HepG2 (cell line): Measurements from ENCODE around the gene NOL4L. TPM values are rescaled to one million over a fixed set of nuclear protein-coding genes. Genes with fewer than 3 reads are reported as not detected.

ENCODE experiments used
- EP300 ChIP-seq, 3 experiments: sonication (generic) in 1 of 3; formaldehyde crosslinking in 1 of 3; IDR thresholded peaks; 2 replicates each; pipeline versions ENCODE4 v1.5.1 to v1.6.1; 2011 to 2020; ENCODE audit warnings: low read depth in 2 of 3, low read length in 2 of 3, borderline replicate concordance in 1 of 3, improper control_type of control experiment in 1 of 3, mild to moderate bottlenecking in 1 of 3, missing genetic modification reagents in 1 of 3, moderate library complexity in 1 of 3
- FUBP1 ChIP-seq: sonication (generic); formaldehyde crosslinking; IDR thresholded peaks from 2 replicates; pipeline ENCODE4 v1.5.1; 2020; ENCODE audit warnings: missing genetic modification reagents, mild to moderate bottlenecking, borderline replicate concordance
- POLR2AphosphoS5 ChIP-seq: IDR thresholded peaks from 2 replicates; pipeline ENCODE4 v1.6.1; 2012; ENCODE audit warnings: low read depth, low read length
- PRPF4 ChIP-seq: fragments of 200-400 bp; formaldehyde crosslinking; IDR thresholded peaks from 2 replicates; pipeline ENCODE4 v1.6.1; 2016; ENCODE audit warnings: low read length, low read depth; ENCODE audit not compliant: poor library complexity, severe bottlenecking
- SP2 ChIP-seq: sonication (generic); formaldehyde crosslinking; IDR thresholded peaks from 2 replicates; pipeline ENCODE4 v1.5.1; 2020; ENCODE audit warnings: mild to moderate bottlenecking, missing genetic modification reagents
- SRSF1 ChIP-seq: fragments of 200-400 bp; formaldehyde crosslinking; optimal IDR thresholded peaks from 2 replicates; pipeline ENCODE3; 2017; ENCODE audit warnings: mild to moderate bottlenecking, low read depth, low read length, moderate library complexity
- YEATS2 ChIP-seq: sonication (generic); formaldehyde crosslinking; IDR thresholded peaks from 2 replicates; pipeline ENCODE4 v1.4.0; 2020; ENCODE audit warnings: missing genetic modification reagents, borderline replicate concordance
- ZBTB20 ChIP-seq: sonication (generic); formaldehyde crosslinking; IDR thresholded peaks from 2 replicates; pipeline ENCODE4 v1.8.1; 2023; ENCODE audit warnings: missing genetic modification reagents, low read depth, mild to moderate bottlenecking, borderline replicate concordance
- ZMAT5 ChIP-seq: sonication (generic); formaldehyde crosslinking; IDR thresholded peaks from 2 replicates; pipeline ENCODE4 v1.5.0; 2020; ENCODE audit warnings: mild to moderate bottlenecking, low read depth, missing genetic modification reagents, borderline replicate concordance
- ZNF292 ChIP-seq: sonication (generic); formaldehyde crosslinking; IDR thresholded peaks from 2 replicates; pipeline ENCODE4 v1.8.1; 2022; ENCODE audit warnings: mild to moderate bottlenecking, low read depth, missing genetic modification reagents, borderline replicate concordance
- ZNF383 ChIP-seq: sonication (generic); formaldehyde crosslinking; IDR thresholded peaks from 2 replicates; pipeline ENCODE4 v1.4.0; 2020; ENCODE audit warnings: missing genetic modification reagents, mild to moderate bottlenecking, borderline replicate concordance
- ZNF501 ChIP-seq: sonication (generic); formaldehyde crosslinking; IDR thresholded peaks from 2 replicates; pipeline ENCODE4 v1.5.1; 2020; ENCODE audit warnings: mild to moderate bottlenecking, moderate library complexity, missing genetic modification reagents
- ZNF646 ChIP-seq: sonication (generic); formaldehyde crosslinking; IDR thresholded peaks from 2 replicates; pipeline ENCODE4 v1.9.0; 2021; ENCODE audit warnings: mild to moderate bottlenecking, missing genetic modification reagents
- ZNF710 ChIP-seq: sonication (generic); formaldehyde crosslinking; IDR thresholded peaks from 2 replicates; pipeline ENCODE4 v1.5.0; 2020; ENCODE audit warnings: mild to moderate bottlenecking, missing genetic modification reagents, borderline replicate concordance
- ZNF766 ChIP-seq: sonication (generic); formaldehyde crosslinking; IDR thresholded peaks from 2 replicates; pipeline ENCODE4 v1.5.0; 2020; ENCODE audit warnings: missing genetic modification reagents, borderline replicate concordance
- polyA plus RNA-seq, 8 experiments: library from polyadenylated mRNA; depleted of rRNA in 3 of 8; stranded (reverse) in 7 of 8; unstranded in 1 of 8; fragments of >200 nt; fragmentation: Illumina TruSeq in 4 of 8; extraction: Trizol in 4 of 8; gene quantifications; 2 replicates each; pipeline versions ENCODE4 v1.2.1 to v1.2.3, GENCODE V29; 2011 to 2016; ENCODE audit warnings: low read depth in 4 of 8, missing spikeins in 1 of 8, mixed read lengths in 1 of 8; ENCODE audit not compliant: insufficient read depth in 1 of 8
- total RNA-seq, 5 experiments: library from RNA; depleted of rRNA; stranded (reverse); fragments of >200 nt; fragmentation: Illumina TruSeq; extraction: Trizol; gene quantifications; 2 replicates each; pipeline ENCODE4 v1.2.3, GENCODE V29; 2016; ENCODE audit warnings: low read depth in 1 of 5

NOL4L gene
- total and polyA plus RNA-seq, 2 of the 13 experiments (the other 11 are each of a cell fraction or from before 2014, with no cell fraction given) = 16.6 to 35.4 TPM

GRCh38 chr20:32581839-32582658 lies 3.1 kb downstream of the NOL4L start (continued):
- peak; percentile 72 for TF ChIP-seq ZNF646 (CRISPR knock-in tag)
- TF ChIP-seq ZNF292 = peak; percentile 44; the same call in 1 of the 2 replicates
- no peak for TF ChIP-seq FUBP1 (CRISPR knock-in tag)
- TF ChIP-seq ZBTB20 (CRISPR knock-in tag) = peak; percentile 25; the same call in 1 of the 2 replicates
- TF ChIP-seq ZNF501 = peak; percentile 29; the same call in 1 of the 2 replicates
- TF ChIP-seq ZNF710 (CRISPR knock-in tag) = peak; percentile 40; the same call in 1 of the 2 replicates
- TF ChIP-seq SP2 (CRISPR knock-in tag) = 0 out of 2 replicates have a peak, but pooled peaks have one; percentile 10
- peak in 1 of 2 experiments; percentile 39; a peak in 1 of 4 replicates for TF ChIP-seq EP300 (IDR thresholded peaks at IDR 0.05; ENCODE audit: low read depth in 2 of 2, low read length in 2 of 2)
- no peak for TF ChIP-seq EP300 (CRISPR knock-in tag; IDR thresholded peaks at IDR 0.05; ENCODE audit: borderline replicate concordance)
- 0 out of 2 replicates have a peak, but pooled peaks have one; percentile 20 for TF ChIP-seq YEATS2 (CRISPR knock-in tag)
- TF ChIP-seq ZNF766 (CRISPR knock-in tag) = no peak
- TF ChIP-seq ZNF383 (CRISPR knock-in tag) = peak; percentile 68; the same call in 1 of the 2 replicates
- no peak for TF ChIP-seq PRPF4
- TF ChIP-seq ZMAT5 (CRISPR knock-in tag) = no peak
- TF ChIP-seq POLR2AphosphoS5 = peak; percentile 47; the same call in 1 of the 2 replicates
- peak; percentile 80 for TF ChIP-seq SRSF1
